ENCODE data around the gene ARFGAP1.

ARFGAP1 gene

DNA sequence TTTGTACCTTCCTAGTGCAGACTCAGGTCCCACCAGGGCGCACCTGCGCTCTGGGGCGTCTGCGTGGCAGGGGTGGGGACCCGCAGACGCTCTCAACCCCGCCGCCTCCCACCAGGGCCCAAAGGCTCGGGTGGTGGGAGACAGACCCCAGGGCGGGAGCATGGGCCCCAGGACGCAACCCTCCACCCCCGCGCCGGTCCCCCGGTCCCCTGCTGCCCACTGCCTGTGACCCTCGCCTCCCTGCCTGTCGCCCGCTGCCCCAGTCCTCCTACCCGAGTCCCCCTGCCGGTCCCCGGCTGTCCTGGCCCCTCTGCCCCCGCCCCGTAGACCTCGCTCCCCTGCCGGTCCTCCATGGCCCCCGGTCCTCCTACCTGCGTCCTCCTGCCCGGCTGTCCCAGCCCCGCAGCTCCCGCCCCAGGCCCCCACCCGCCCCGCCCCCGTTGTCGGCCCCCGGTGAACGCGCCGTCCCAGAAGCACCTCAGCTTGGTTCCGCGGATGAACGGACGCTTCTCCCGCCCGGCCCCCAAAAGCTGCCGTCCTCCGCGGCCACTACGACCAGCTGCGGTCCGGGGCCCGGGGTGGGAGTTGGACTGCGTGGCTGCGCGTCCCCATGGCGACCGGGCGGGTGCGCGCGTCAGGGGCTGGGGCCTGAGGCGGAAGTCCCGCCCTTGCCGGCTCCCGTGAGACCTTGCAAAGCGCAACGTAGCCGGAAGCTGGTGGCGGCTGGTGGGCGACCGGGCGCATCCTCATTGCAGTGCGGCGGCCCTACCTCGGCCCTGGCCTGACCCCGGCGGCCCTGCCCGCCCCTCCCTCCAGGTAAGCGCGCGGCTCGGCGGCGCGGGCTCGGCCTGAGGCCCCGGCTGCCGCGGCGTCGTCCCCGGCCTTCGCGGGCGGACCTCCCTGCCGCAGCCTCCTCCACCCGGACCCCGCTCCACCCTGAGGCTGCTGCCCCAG, at the start of gene ARFGAP1:
Gene ARFGAP1, plus strand, starts transcription at position 709 of the 954 bp plus-strand sequence. CDS start 2,768 bp downstream, outside the sequence.
- H3K4me3 Mint-ChIP-seq = peak within 1 kb of the TSS; percentile 94
- peak within 1 kb of the TSS; percentile 86 for H3K27ac Mint-ChIP-seq
- H3K27me3 Mint-ChIP-seq (ENCODE audit: low read depth) = no peaks in the 10 kb centered on the region
- DNase-seq (ENCODE audit: low spot score) = peak; percentile 92
- peaks cover 18% of the 10 kb centered on the region for H3K4me1 Mint-ChIP-seq (ENCODE audit: low read depth)
- peaks cover 10% of the 10 kb centered on the region for H3K36me3 Mint-ChIP-seq (ENCODE audit: low read depth)
- no peaks in the 10 kb centered on the region for H3K9me3 Mint-ChIP-seq

DNA sequence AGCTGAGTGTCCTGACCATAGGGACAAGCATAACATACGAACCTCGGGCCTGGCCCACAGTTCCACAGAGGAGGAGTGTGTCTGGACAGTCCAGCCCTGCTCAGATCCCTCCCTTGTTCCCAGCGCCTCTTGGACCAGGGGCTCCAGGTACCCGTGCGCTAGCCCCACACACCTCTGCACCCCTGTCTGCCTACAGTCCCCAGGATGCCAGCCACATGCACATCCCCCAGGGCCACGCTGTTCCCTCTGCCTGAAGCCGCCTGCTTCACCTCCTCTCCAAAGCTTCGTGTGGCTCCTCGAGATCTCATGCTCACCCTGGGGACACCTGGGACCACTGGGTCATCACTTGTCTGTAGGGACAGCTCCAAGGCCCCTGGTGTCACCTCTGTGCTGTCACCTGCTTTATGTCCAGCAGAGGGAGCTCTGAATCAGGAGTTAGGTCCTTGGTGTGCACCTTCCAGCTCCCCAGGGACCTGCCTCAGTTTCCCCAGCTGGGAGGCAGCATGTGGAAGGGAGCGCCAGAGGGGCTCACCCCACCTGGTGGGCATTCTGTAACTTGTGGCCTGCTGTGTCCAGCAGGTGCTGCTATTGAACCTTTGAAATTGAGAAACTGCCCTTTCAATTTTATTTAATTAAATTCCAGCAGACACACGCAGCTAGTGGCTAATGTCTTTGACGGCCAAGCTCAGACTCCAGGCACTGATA, 49.3 kb upstream of the ARFGAP1 start:
- H3K4me3 Mint-ChIP-seq = no peak overlapping the region
- peak; percentile 21 for DNase-seq (ENCODE audit: low spot score)
- no peaks in the 10 kb centered on the region for H3K36me3 Mint-ChIP-seq (ENCODE audit: low read depth)
- H3K27me3 Mint-ChIP-seq (ENCODE audit: low read depth) = peaks cover 2% of the 10 kb centered on the region
- H3K4me1 Mint-ChIP-seq (ENCODE audit: low read depth) = no peaks in the 10 kb centered on the region
- H3K27ac Mint-ChIP-seq = no peak overlapping the region
- H3K9me3 Mint-ChIP-seq = no peaks in the 10 kb centered on the region

DNA sequence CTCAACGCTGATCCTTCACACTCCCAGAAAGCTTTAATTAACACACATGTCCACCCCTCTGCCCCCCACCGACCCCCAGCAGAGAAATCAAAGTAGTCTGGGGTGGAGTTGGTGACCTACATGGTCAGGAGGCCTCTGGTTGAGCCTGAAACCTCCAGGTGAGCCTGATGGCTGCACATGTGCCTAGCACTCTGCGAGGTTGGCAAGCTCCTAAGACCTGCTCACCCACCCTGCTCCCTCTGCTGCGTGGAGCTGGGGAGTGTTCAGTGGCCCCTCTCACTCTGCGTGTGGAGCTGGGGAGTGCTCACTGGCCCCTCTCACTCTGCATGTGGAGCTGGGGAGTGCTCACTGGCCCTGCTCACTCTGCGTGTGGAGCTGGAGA, 48.8 kb upstream of the ARFGAP1 start:
- no peaks in the 10 kb centered on the region for H3K9me3 Mint-ChIP-seq
- H3K27me3 Mint-ChIP-seq (ENCODE audit: low read depth) = peaks cover 7% of the 10 kb centered on the region
- no peak overlapping the region for H3K27ac Mint-ChIP-seq
- H3K4me1 Mint-ChIP-seq (ENCODE audit: low read depth) = no peaks in the 10 kb centered on the region
- H3K36me3 Mint-ChIP-seq (ENCODE audit: low read depth) = no peaks in the 10 kb centered on the region
- no peak overlapping the region for H3K4me3 Mint-ChIP-seq
- DNase-seq (ENCODE audit: low spot score) = no peak

DNA sequence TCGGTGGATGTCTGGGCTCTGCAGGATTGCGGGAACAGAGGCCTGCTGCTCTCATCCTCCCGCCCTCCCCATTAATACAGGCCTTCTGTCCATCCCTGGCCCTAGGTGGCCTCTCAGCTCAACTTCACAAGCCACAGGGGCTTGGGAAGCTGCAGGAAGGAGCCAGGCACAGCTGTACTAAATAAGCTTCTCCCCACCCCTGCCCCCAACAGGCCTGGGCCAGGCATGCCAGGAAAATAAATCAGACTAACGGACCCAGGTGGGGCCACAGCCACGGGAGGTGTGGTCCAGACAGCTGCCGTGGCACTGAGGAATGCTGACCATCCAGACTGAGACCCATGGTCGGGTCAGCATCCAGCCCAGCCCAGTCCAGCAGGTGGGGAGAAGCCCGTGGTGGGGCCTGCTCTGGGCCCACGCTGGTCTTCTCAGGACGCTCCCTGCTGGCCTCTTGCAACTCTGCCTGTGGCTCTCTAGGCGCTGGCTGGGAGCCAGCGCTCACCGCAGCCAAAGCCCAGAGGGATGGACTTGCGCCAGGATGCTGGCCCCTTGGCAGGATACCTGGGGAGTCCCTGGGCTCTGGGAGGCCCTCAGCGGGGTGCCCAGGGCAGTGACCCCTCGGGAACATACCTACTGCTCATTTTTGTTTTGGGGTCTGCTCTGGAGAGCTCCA, 48.1 kb upstream of the ARFGAP1 start:
- Mint-ChIP-seq H3K27ac (no peak overlapping the region), H3K27me3 (ENCODE audit: low read depth) (peaks cover 9% of the 10 kb centered on the region), H3K9me3 (no peaks in the 10 kb centered on the region), H3K4me3 (no peak overlapping the region), H3K4me1 (ENCODE audit: low read depth) (no peaks in the 10 kb centered on the region), H3K36me3 (ENCODE audit: low read depth) (no peaks in the 10 kb centered on the region)
- no peak for DNase-seq (ENCODE audit: low spot score)

DNA sequence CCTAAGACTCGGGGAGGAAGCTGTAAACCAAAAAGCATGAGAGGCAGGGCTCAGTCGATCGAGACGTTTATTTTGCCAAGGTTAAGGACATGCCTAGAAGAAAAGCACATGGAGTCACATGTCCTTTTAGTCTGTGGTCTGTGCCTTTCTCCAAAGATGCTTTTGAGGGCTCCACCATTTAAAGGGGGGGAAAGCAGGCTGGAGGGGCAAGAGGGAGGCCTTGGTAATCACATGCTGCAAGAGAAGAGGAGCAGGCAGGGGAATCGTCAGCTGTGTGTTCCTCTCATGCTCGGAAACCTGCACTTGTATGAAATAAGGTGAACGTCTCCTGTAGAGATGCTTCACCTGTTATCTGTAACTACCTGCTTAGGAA, 47.5 kb upstream of the ARFGAP1 start:
- DNase-seq (ENCODE audit: low spot score) = no peak
- Mint-ChIP-seq H3K4me1 (ENCODE audit: low read depth) (no peaks in the 10 kb centered on the region), H3K27me3 (ENCODE audit: low read depth) (peaks cover 13% of the 10 kb centered on the region), H3K9me3 (no peaks in the 10 kb centered on the region), H3K36me3 (ENCODE audit: low read depth) (no peaks in the 10 kb centered on the region), H3K4me3 (no peak overlapping the region), H3K27ac (no peak overlapping the region)

DNA sequence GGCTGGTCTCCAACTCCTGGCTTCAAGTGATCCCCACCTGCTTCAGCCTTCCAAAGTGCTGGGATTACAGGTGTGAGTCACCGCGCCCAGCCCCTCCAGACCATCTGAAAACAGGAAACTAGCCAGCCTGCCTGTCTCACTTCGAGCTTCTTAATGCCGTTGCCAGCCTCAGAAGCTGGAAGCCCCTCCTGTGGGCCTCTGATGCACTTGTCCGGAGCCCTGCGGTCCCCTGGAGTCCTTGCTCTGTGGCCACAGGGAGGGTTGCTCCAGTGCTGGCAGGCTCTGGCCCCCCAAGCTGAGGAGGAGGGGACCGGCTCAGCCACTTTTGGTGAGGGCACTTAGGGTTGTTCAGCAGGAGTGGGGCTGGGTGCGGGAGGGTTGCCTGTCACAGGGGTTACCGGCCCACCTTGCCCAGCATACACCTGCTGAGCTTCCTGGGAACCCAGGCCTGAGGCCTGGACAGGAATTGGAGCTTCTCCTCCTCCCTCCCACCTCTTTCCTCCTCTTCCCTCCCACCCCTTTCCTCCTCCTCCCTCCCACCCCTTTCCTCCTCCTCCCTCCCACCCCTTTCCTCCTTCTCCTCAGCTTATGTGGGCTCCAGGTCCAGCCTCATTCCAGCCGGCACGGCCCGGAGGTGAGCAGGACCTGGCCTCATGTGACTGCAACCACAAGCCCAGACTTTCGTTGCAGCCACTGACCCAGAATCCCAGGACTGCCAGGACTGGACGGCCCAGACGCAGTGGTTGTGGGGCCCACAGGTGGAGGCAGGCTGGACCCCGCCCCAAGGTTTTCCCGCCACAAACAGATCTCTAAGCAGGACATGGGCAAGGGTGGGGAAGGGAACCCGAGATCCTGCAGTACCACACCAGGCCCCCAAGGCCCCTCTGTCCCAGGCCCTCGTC, 46.3 kb upstream of the ARFGAP1 start:
- Mint-ChIP-seq H3K4me1 (ENCODE audit: low read depth) (no peaks in the 10 kb centered on the region), H3K9me3 (no peaks in the 10 kb centered on the region), H3K27me3 (ENCODE audit: low read depth) (peaks cover 25% of the 10 kb centered on the region), H3K27ac (no peak overlapping the region), H3K4me3 (no peak overlapping the region), H3K36me3 (ENCODE audit: low read depth) (no peaks in the 10 kb centered on the region)
- no peak for DNase-seq (ENCODE audit: low spot score)

DNA sequence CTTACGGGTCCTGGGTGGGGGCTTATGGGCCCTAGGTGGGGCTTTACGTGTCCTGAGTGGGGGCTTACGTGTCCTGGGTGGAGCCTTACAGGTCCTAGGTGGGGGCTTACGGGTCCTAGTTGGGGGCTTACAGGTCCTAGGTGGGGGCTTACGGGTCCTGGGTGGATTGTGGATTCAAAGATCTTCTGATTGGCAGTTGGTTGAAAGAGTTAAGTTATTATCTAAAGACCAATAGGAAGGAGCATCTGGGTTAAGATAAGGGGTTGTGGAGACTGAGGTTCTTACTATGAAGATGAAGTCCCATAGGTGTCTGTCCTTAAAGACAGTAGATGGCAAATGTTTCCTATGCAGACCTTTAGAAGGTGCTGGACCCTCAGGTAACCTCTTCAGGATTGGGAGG, 45.4 kb upstream of the ARFGAP1 start:
- Mint-ChIP-seq H3K4me1 (ENCODE audit: low read depth) (no peaks in the 10 kb centered on the region), H3K36me3 (ENCODE audit: low read depth) (no peaks in the 10 kb centered on the region), H3K9me3 (no peaks in the 10 kb centered on the region), H3K4me3 (no peak overlapping the region), H3K27me3 (ENCODE audit: low read depth) (peaks cover 32% of the 10 kb centered on the region), H3K27ac (no peak overlapping the region)
- DNase-seq (ENCODE audit: low spot score) = no peak

DNA sequence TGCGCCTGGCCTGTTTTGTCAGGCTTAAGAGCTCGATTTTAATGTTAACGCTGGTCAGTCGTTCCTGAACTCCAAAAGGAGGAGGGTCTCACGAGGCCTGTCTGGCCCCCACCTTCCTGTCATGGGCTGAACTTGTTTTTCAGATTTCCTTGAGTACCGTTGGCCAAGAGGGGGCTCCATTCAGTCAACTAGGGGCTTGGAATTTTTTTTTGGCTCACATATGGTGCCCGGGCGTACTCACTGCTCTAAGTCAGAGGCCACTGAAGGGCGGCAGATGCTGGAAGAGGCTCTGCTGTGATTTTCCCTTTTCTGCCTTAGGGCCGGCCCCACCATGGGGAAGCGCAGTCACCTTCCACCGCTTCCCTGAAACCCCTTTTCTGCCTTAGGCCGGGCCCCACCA, 43.8 kb upstream of the ARFGAP1 start:
- Mint-ChIP-seq H3K27ac (no peak overlapping the region), H3K27me3 (ENCODE audit: low read depth) (peaks cover 34% of the 10 kb centered on the region), H3K36me3 (ENCODE audit: low read depth) (no peaks in the 10 kb centered on the region), H3K4me3 (no peak overlapping the region), H3K4me1 (ENCODE audit: low read depth) (no peaks in the 10 kb centered on the region), H3K9me3 (no peaks in the 10 kb centered on the region)
- DNase-seq (ENCODE audit: low spot score) = no peak

DNA sequence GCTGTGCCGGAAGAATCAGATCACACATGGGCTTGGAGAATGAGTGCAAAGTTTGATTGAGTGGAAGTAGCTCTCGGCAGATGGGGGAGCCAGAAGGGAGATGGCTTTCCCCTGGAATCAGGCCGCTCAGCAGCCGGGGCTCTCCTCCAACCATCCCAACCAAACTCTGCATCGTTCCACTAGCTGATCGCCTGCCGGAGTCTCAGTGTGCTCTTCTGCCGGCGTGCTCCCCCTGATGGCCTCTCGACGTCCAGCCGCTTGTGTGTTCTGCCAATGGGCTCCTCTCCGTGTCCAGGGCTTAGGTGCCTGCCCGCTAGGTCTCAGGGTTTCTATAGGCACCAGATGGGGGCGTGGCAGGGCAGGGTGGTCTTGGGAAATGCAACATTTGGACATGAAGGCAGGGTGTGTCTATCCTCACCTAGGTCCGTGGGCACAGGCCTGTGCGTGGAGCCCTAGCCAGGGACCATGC, 41.8 kb upstream of the ARFGAP1 start:
- peaks cover 34% of the 10 kb centered on the region for H3K27me3 Mint-ChIP-seq (ENCODE audit: low read depth)
- no peak for DNase-seq (ENCODE audit: low spot score)
- H3K4me1 Mint-ChIP-seq (ENCODE audit: low read depth) = no peaks in the 10 kb centered on the region
- H3K4me3 Mint-ChIP-seq = no peak overlapping the region
- no peaks in the 10 kb centered on the region for H3K36me3 Mint-ChIP-seq (ENCODE audit: low read depth)
- H3K9me3 Mint-ChIP-seq = no peaks in the 10 kb centered on the region
- H3K27ac Mint-ChIP-seq = no peak overlapping the region

DNA sequence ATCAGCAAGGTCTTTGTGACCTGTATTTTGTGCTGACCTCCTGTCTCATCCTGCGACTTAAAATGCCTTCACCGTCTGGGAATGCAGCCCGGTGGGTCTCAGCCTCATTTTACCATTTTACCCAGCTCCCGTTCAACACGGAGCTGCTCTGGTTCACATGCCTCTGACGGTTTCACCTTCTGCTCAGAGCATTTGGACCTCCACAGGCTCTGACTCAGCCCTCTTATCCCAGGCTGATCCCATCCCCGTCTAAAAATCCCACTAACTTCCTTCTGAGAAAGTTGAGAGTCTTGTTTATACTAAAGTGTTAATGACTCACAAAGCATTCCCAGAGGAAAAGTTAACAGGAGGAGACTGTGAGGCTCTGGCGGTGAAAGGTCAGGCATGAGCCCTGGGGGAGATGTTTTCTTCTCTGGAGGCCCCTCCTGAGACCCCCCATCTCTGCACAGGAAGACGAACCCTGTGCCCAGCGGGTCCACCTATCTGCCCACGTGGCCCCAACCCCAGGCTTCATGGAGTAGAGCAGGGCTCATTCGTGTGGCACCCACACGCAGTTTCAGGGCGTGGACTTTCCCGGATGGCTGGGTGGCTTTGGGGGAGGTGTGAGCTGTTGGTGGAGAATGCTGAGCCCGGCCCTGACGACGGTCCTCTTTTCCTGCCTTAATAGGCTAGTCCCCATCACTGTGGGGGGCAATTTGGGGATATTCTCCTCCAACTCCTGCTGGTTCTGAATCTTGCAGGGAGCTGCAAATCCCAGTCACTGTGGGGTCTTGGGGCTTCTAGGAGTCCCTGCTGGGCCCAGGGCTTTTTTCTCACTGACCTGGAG, 40.2 kb upstream of the ARFGAP1 start:
- Mint-ChIP-seq H3K27me3 (ENCODE audit: low read depth) (peaks cover 32% of the 10 kb centered on the region), H3K27ac (no peak overlapping the region), H3K4me1 (ENCODE audit: low read depth) (no peaks in the 10 kb centered on the region), H3K4me3 (no peak overlapping the region), H3K36me3 (ENCODE audit: low read depth) (no peaks in the 10 kb centered on the region), H3K9me3 (no peaks in the 10 kb centered on the region)
- no peak for DNase-seq (ENCODE audit: low spot score)

DNA sequence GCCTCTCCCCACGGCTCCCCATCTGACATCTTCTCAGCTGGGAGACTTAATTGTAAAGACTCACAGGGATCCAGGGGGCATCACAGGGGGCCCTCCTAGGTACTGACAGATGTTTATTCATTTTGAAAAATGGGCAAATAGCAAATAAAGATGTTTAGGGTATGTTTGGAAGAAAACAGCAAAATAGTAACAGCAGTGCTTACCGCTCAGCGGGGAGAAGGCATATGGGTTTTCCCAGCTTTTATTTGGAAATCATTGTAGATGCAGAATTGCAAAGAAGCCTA, 39.6 kb upstream of the ARFGAP1 start:
- Mint-ChIP-seq H3K4me1 (ENCODE audit: low read depth) (no peaks in the 10 kb centered on the region), H3K27me3 (ENCODE audit: low read depth) (peaks cover 32% of the 10 kb centered on the region), H3K36me3 (ENCODE audit: low read depth) (no peaks in the 10 kb centered on the region)

DNA sequence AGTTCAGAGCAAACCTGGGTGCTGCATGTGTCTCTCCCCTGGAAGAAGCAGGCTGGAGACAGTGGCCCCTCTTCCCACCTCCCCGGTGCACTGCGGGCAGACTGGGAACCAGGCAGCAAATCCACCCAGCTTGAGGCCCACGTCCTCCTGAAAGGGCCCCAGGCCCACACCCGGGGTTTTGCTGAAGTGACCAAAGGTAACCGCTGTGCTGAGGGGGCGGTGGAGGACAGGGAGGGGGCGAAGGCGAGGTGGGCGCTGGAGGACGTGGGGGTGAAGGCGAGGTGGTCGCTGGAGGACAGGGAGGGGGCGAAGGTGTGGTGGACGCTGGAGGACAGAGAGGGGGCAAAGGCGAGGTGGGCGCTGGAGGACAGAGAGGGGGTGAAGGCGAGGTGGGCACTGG, 38.7 kb upstream of the ARFGAP1 start:
- Mint-ChIP-seq H3K27me3 (ENCODE audit: low read depth) (peaks cover 28% of the 10 kb centered on the region), H3K4me3 (no peak overlapping the region), H3K36me3 (ENCODE audit: low read depth) (no peaks in the 10 kb centered on the region), H3K27ac (no peak overlapping the region), H3K4me1 (ENCODE audit: low read depth) (no peaks in the 10 kb centered on the region), H3K9me3 (no peaks in the 10 kb centered on the region)
- no peak for DNase-seq (ENCODE audit: low spot score)

More for the DNA sequence above, 39.6 kb upstream of the ARFGAP1 start:
- no peak for DNase-seq (ENCODE audit: low spot score)
- Mint-ChIP-seq H3K27ac (no peak overlapping the region), H3K4me3 (no peak overlapping the region), H3K9me3 (no peaks in the 10 kb centered on the region)

Data from T-helper 2 cell treated with Interferon-gamma antibody and Interleukin-4, amounts not matched to agents 5 μg/mL and 100 μg/mL, for 36 hours (primary cell).